WTC11 (cell line): ENCODE data around the gene TINAGL1. TPM values are rescaled to one million over a fixed set of nuclear protein-coding genes. Genes with fewer than 3 reads are reported as not detected.

Source experiments
- ATAC-seq: fragments of 200-7000 bp; cut with Tn5 transposase; 2 replicates; pipeline ENCODE4 v1.10.0; 2021; ENCODE audit warnings: mild to moderate bottlenecking, moderate library complexity
- CTCF ChIA-PET: fragments of 300-600 bp; sonication (Branson Sonifier 250); formaldehyde crosslinking; loops from one replicate; lab custom pipeline; 2021; ENCODE audit warnings: antibody characterized with exemption; lab: Charles Lee
- POLR2A ChIA-PET: fragments of 350-600 bp; sonication (Branson Sonifier 250); formaldehyde crosslinking; loops from one replicate; lab custom pipeline; 2021; ENCODE audit warnings: antibody characterized with exemption; lab: Charles Lee
- DNase-seq: peaks from one replicate; pipeline ENCODE4 v3.0.0; 2021; ENCODE audit warnings: low spot score
- H3K27ac Mint-ChIP-seq: 2 replicates; pipeline ENCODE4 v1.8.0; 2021; ENCODE audit warnings: mixed read lengths
- H3K27me3 Mint-ChIP-seq: 2 replicates; pipeline ENCODE4 v1.8.0; 2021; ENCODE audit warnings: low read depth, mild to moderate bottlenecking, moderate library complexity, mixed read lengths
- H3K36me3 Mint-ChIP-seq: 2 replicates; pipeline ENCODE4 v1.8.0; 2021; ENCODE audit warnings: mixed read lengths
- H3K4me1 Mint-ChIP-seq: 2 replicates; pipeline ENCODE4 v1.8.0; 2022; ENCODE audit warnings: mixed read lengths
- H3K4me3 Mint-ChIP-seq: 2 replicates; pipeline ENCODE4 v1.8.0; 2021; ENCODE audit warnings: mild to moderate bottlenecking, moderate library complexity, mixed read lengths
- H3K9me3 Mint-ChIP-seq: 2 replicates; pipeline ENCODE4 v1.8.0; 2021; ENCODE audit warnings: mixed read lengths
- ATF2 ChIP-seq: sonication (generic); formaldehyde crosslinking; IDR thresholded peaks from 2 replicates; pipeline ENCODE4 v1.8.1; 2022; ENCODE audit warnings: low read depth, missing genetic modification reagents, borderline replicate concordance
- ERG ChIP-seq: fragments of 250-450 bp; sonication (Bioruptor Pico); IDR thresholded peaks from 2 replicates; pipeline ENCODE4 v1.8.0; 2021; ENCODE audit warnings: mild to moderate bottlenecking
- HMGA2 ChIP-seq: fragments of 250-450 bp; sonication (Bioruptor Pico); IDR thresholded peaks from 2 replicates; pipeline ENCODE4 v1.4.0; 2021; ENCODE audit warnings: mild to moderate bottlenecking, moderate library complexity
- HMGXB4 ChIP-seq: sonication (generic); formaldehyde crosslinking; IDR thresholded peaks from 2 replicates; pipeline ENCODE4 v1.8.1; 2023; ENCODE audit warnings: mild to moderate bottlenecking, moderate library complexity, missing genetic modification reagents
- MLX ChIP-seq: sonication (generic); formaldehyde crosslinking; IDR thresholded peaks from 2 replicates; pipeline ENCODE4 v1.8.1; 2023; ENCODE audit warnings: mild to moderate bottlenecking, missing genetic modification reagents, moderate library complexity
- NFYB ChIP-seq: sonication (generic); formaldehyde crosslinking; conservative IDR thresholded peaks from 2 replicates; pipeline ENCODE4 v1.8.0; 2022; ENCODE audit warnings: low read depth, missing genetic modification reagents
- NR3C1 ChIP-seq: sonication (generic); formaldehyde crosslinking; conservative IDR thresholded peaks from 2 replicates; pipeline ENCODE4 v1.8.1; 2023; ENCODE audit warnings: low read depth, mild to moderate bottlenecking, missing genetic modification reagents
- PREB ChIP-seq: sonication (generic); formaldehyde crosslinking; IDR thresholded peaks from 2 replicates; pipeline ENCODE4 v1.8.1; 2022; ENCODE audit warnings: mild to moderate bottlenecking, missing genetic modification reagents, moderate library complexity, borderline replicate concordance
- RORB ChIP-seq: fragments of 250-450 bp; sonication (Bioruptor Pico); IDR thresholded peaks from 2 replicates; pipeline ENCODE4 v1.9.0; 2021; ENCODE audit warnings: mild to moderate bottlenecking
- SMAD3 ChIP-seq: sonication (generic); formaldehyde crosslinking; IDR thresholded peaks from 2 replicates; pipeline ENCODE4 v1.8.0; 2022; ENCODE audit warnings: missing genetic modification reagents, mild to moderate bottlenecking, borderline replicate concordance
- TP53 ChIP-seq: sonication (generic); formaldehyde crosslinking; IDR thresholded peaks from 2 replicates; pipeline ENCODE4 v1.8.1; 2023; ENCODE audit warnings: mild to moderate bottlenecking, missing genetic modification reagents
- ZNF138 ChIP-seq: sonication (generic); formaldehyde crosslinking; conservative IDR thresholded peaks from 2 replicates; pipeline ENCODE4 v1.8.1; 2022; ENCODE audit warnings: mild to moderate bottlenecking, moderate library complexity, missing genetic modification reagents
- ZNF232 ChIP-seq: sonication (generic); formaldehyde crosslinking; IDR thresholded peaks from 2 replicates; pipeline ENCODE4 v1.8.0; 2022; ENCODE audit warnings: mild to moderate bottlenecking, missing genetic modification reagents
- ZNF281 ChIP-seq: sonication (generic); formaldehyde crosslinking; IDR thresholded peaks from 2 replicates; pipeline ENCODE4 v1.8.0; 2023; ENCODE audit warnings: mild to moderate bottlenecking, missing genetic modification reagents
- ZNF396 ChIP-seq: fragments of 250-450 bp; sonication (Bioruptor Pico); IDR thresholded peaks from 2 replicates; pipeline ENCODE4 v1.8.0; 2021; ENCODE audit warnings: mild to moderate bottlenecking, moderate library complexity, borderline replicate concordance
- ZNF425 ChIP-seq: fragments of 250-450 bp; sonication (Bioruptor Pico); conservative IDR thresholded peaks from 2 replicates; pipeline ENCODE4 v1.9.0; 2021; ENCODE audit warnings: mild to moderate bottlenecking
- ZNF512 ChIP-seq: sonication (generic); formaldehyde crosslinking; IDR thresholded peaks from 2 replicates; pipeline ENCODE4 v1.8.1; 2022; ENCODE audit warnings: missing genetic modification reagents, borderline replicate concordance
- ZSCAN18 ChIP-seq: fragments of 250-450 bp; sonication (Bioruptor Pico); IDR thresholded peaks from 2 replicates; pipeline ENCODE4 v2.1.2; 2022; ENCODE audit warnings: mild to moderate bottlenecking, moderate library complexity
- total RNA-seq: library from RNA; stranded (reverse); gene quantifications from 3 replicates; pipeline ENCODE4 v1.2.3, GENCODE V29; 2021

TINAGL1 gene
- total RNA-seq, 1 experiment from 2014 or later, result 7.2 TPM

- TF ChIP-seq ERG (CRISPR knock-in tag), result no peak
- TF ChIP-seq ZNF281 (CRISPR knock-in tag), result no peak
- TF ChIP-seq ZNF425 (CRISPR knock-in tag), result no peak
- TF ChIP-seq HMGA2 (CRISPR knock-in tag), result no peak
- TF ChIP-seq NFYB (CRISPR knock-in tag), result no peak
- TF ChIP-seq ZNF138 (CRISPR knock-in tag), result no peak
- TF ChIP-seq TP53 (CRISPR knock-in tag), result no peak
- TF ChIP-seq MLX (CRISPR knock-in tag), result no peak
- no peak for TF ChIP-seq ZSCAN18 (CRISPR knock-in tag)
- no peak for TF ChIP-seq SMAD3 (CRISPR knock-in tag)
- no peak for TF ChIP-seq ZNF232
- no peak for TF ChIP-seq RORB (CRISPR knock-in tag)
- no peak for TF ChIP-seq PREB (CRISPR knock-in tag)
- no peak for TF ChIP-seq NR3C1 (CRISPR knock-in tag)
- no peak for TF ChIP-seq ZNF396 (CRISPR knock-in tag)
- TF ChIP-seq ZNF512 (CRISPR knock-in tag), result no peak
- no peak for TF ChIP-seq HMGXB4 (CRISPR knock-in tag)
- TF ChIP-seq ATF2 (CRISPR knock-in tag), result no peak
- ATAC-seq (no peak), DNase-seq (no peak)
- POLR2A ChIA-PET, result interaction anchor here (1.0 to 1.2 kb wide), 2 partner anchors 17 to 18 kb away, joined by 3 read pairs; no protein-coding TSS in a partner anchor
- H3K27me3 Mint-ChIP-seq, result no peaks in the 10 kb centered on the region; the same call in none of the 2 replicates
- CTCF ChIA-PET, result interaction anchor here (0.6 to 2.4 kb wide), 5 partner anchors 8 to 176 kb away, joined by 3 to 7 read pairs (median 3); no protein-coding TSS in a partner anchor
- H3K27ac Mint-ChIP-seq, result no peak overlapping the region
- H3K9me3 Mint-ChIP-seq, result no peaks in the 10 kb centered on the region
- no peaks in the 10 kb centered on the region for H3K36me3 Mint-ChIP-seq
- H3K4me3 Mint-ChIP-seq, result no peak overlapping the region
- H3K4me1 Mint-ChIP-seq, result peaks cover 10% of the 10 kb centered on the region
These were observed 5.4 kb upstream of the TINAGL1 start for GRCh38 chr1:31570906-31571305.
